Astrocyte of the spinal cord (primary cell): ENCODE measurements around the gene OPRL1.
A peak's percentile ranks its signal among the peaks of the same experiment; 100 is the strongest.

Experiments used
- DNase-seq: peaks from one replicate; pipeline ENCODE4 v3.0.0; 2011; ENCODE audit warnings: low read depth, low spot score
- H3K4me3 ChIP-seq: 2 replicates; pipeline ENCODE4 v1.5.1; 2011; ENCODE audit warnings: low read depth, mild to moderate bottlenecking, low read length, moderate library complexity
- CTCF ChIP-seq: IDR thresholded peaks from 2 replicates; pipeline ENCODE4 v1.5.1; 2012; ENCODE audit warnings: low read depth, mild to moderate bottlenecking, low read length, inconsistent platforms
- in situ Hi-C: cut with HindIII; loops from 2 replicates; pipeline ENCODE4 v1.10.0; 2017; ENCODE audit warnings: low sequenced_read_pairs

The OPRL1 gene

GRCh38 chr20:64038565-64039292 lies 41.2 kb upstream of the OPRL1 start:
- peak overlapping the region; percentile 20 for H3K4me3 ChIP-seq
- peak; percentile 34 for DNase-seq
- in situ Hi-C loops, result no loop called here

GRCh38 chr20:64039293-64040160 lies 40.4 kb upstream of the OPRL1 start:
- no peak for TF ChIP-seq CTCF
- DNase-seq, result no peak
- peak overlapping the region; percentile 16 for H3K4me3 ChIP-seq
- in situ Hi-C loops, result no loop called here

More at GRCh38 chr20:64038565-64039292, 41.2 kb upstream of the OPRL1 start:
- peak; percentile 66 for TF ChIP-seq CTCF

GRCh38 chr20:64040231-64041039 lies 39.4 kb upstream of the OPRL1 start:
- TF ChIP-seq CTCF, result no peak
- no peak overlapping the region for H3K4me3 ChIP-seq
- in situ Hi-C loops, result no loop called here
- no peak for DNase-seq

- H3K4me3 ChIP-seq, result no peak overlapping the region
- in situ Hi-C loops, result no loop called here
- no peak for DNase-seq
- no peak for TF ChIP-seq CTCF
These were observed 38.7 kb upstream of the OPRL1 start for GRCh38 chr20:64041040-64041780.

- in situ Hi-C loops, result no loop called here
- H3K4me3 ChIP-seq, result no peak overlapping the region
- TF ChIP-seq CTCF, result no peak
- DNase-seq, result no peak
These were observed 38.2 kb upstream of the OPRL1 start for GRCh38 chr20:64041781-64042053.
